ENCODE data around the gene TNFSF15. TPM values are rescaled to one million over a fixed set of nuclear protein-coding genes. Genes with fewer than 3 reads are reported as not detected.

TNFSF15 gene
- total RNA-seq (10 to 100 TPM in 1 of 2 donors, 1 to 10 TPM in 1; 5.6 to 24.5 TPM), polyA plus RNA-seq (1 to 10 TPM; 2.0 to 2.7 TPM)
- long read RNA-seq, donor 1, full-length matches to known transcripts = 6 of 6 reads
- long read RNA-seq, donor 1, partial matches to known transcripts = 0 of 6 reads
- long read RNA-seq, donor 1, other reads (novel, unspliced or antisense) = 0 of 6 reads
- long read RNA-seq, donor 2, full-length matches to known transcripts = 3 of 3 reads
- long read RNA-seq, donor 2, partial matches to known transcripts = 0 of 3 reads
- long read RNA-seq, donor 2, other reads (novel, unspliced or antisense) = 0 of 3 reads
- long read RNA-seq, donor 3, full-length matches to known transcripts = 3 of 3 reads
- long read RNA-seq, donor 3, partial matches to known transcripts = 0 of 3 reads
- long read RNA-seq, donor 3, other reads (novel, unspliced or antisense) = 0 of 3 reads
- long read RNA-seq, donor 4 = 0 reads
- long read RNA-seq, donor 5, full-length matches to known transcripts = 5 of 5 reads
- long read RNA-seq, donor 5, partial matches to known transcripts = 0 of 5 reads
- long read RNA-seq, donor 5, other reads (novel, unspliced or antisense) = 0 of 5 reads

DNA sequence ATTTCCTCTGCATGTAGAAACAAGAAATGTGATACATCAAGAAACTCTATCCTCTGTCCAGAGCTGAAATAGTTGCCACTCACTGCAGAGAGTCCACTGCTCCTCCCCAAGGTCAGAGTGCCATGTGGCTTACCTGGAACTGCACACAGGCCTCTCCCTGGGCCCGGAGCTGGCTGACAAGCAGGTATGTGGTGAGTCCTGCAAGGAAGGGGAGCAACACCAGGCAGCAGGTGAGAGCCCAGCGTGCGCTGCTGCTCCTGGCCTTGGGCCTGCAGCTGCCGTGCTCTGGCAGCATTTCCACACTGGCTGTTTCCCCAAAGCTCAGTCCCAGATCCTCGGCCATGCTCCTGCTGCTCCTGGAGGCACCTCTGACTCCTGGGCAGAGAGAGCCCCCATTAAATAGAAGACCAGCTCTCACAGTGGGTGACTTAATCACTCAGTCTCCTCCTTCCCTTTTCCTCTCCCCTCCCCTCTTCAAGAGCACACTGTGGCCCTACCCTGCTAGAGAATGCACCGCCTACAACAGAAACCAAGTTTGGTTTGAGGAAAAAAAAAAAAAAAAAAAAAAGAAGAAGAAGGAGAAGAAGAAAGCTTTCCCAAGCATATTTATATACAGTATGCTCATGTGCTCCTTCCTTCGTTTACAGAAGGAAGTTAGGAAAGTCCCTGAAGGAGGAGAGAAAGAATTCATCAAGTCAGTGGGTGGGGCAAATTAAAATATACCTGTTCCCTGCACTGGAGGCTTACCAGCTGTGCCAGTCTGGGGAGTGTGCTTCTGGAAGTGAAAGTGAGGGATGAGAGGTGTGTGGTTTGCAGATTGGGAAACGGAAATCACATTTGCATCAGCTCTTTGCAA, at the start of gene TNFSF15:
Gene TNFSF15 (minus strand): TSS at position 370 of the 856 bp plus-strand sequence. CDS start 27 bp downstream, at position 343.
- H3K36me3 ChIP-seq (ENCODE audit: control insufficient read depth in 4 of 4, insufficient read depth in 4 of 4, low read length in 4 of 4) = no peaks in the 10 kb centered on the region
- H3K9ac ChIP-seq (ENCODE audit: insufficient read depth in 1 of 2, low read length in 2 of 2) = peak within 1 kb of the TSS; percentile 28 to 59
- DNase-seq (peak; percentile 38 to 59 (median 53)), ATAC-seq (ENCODE audit: insufficient read depth, low FRiP score) (peak; percentile 80)
- 19 to 22% methylated on average over 8 of the region's 8 CpGs for WGBS, 2 donors
- no peak within 1 kb of the TSS for H3K4me3 ChIP-seq
- H3K4me1 ChIP-seq (ENCODE audit: control insufficient read depth in 5 of 5, insufficient read depth in 5 of 5, low read length in 5 of 5) = peaks cover 0 to 39% (median 23%) of the 10 kb centered on the region in 5 donors
- no peaks in the 10 kb centered on the region for H3K9me3 ChIP-seq (ENCODE audit: control insufficient read depth in 4 of 4, insufficient read depth in 3 of 4, low read length in 3 of 4)
- TF ChIP-seq, protein P1, sequence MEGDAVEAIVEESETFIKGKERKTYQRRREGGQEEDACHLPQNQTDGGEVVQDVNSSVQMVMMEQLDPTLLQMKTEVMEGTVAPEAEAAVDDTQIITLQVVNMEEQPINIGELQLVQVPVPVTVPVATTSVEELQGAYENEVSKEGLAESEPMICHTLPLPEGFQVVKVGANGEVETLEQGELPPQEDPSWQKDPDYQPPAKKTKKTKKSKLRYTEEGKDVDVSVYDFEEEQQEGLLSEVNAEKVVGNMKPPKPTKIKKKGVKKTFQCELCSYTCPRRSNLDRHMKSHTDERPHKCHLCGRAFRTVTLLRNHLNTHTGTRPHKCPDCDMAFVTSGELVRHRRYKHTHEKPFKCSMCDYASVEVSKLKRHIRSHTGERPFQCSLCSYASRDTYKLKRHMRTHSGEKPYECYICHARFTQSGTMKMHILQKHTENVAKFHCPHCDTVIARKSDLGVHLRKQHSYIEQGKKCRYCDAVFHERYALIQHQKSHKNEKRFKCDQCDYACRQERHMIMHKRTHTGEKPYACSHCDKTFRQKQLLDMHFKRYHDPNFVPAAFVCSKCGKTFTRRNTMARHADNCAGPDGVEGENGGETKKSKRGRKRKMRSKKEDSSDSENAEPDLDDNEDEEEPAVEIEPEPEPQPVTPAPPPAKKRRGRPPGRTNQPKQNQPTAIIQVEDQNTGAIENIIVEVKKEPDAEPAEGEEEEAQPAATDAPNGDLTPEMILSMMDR (IDR thresholded peaks at IDR 0.05; ENCODE audit: control extremely low read depth, extremely low read depth) = no peak
- H3K27me3 ChIP-seq (ENCODE audit: control insufficient read depth in 3 of 3, insufficient read depth in 3 of 3, low read length in 2 of 3) = no peaks in the 10 kb centered on the region
- peak within 1 kb of the TSS in 1 of 2 donors; percentile 92 for H3K27ac ChIP-seq (ENCODE audit: low read depth in 1 of 2, low read length in 1 of 2)

DNA sequence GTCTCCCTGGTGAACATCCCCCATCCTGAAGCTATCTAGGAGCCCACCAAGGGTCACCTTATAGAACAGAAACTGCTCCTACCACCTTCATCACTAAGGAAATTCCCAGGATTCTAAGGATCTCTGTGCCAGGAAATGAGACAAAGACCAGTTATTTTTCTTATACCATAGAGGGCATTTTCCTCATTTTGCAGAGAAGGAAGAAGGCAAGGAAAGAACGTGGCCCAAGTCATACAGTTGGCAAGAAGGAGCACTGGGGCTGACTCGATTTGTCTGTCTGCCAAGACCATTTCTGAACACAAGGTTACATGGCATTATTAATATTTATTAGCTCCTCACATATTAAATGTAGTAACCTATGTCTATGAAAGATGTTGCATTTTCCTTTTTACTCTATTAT, 49.6 kb upstream of the TNFSF15 start:
- Histone ChIP-seq H3K27me3 (ENCODE audit: control insufficient read depth in 3 of 3, insufficient read depth in 3 of 3, low read length in 2 of 3) (no peaks in the 10 kb centered on the region), H3K4me3 (no peak overlapping the region), H3K9ac (ENCODE audit: insufficient read depth in 1 of 2, low read length in 2 of 2) (no peak overlapping the region), H3K4me1 (ENCODE audit: control insufficient read depth in 5 of 5, insufficient read depth in 5 of 5, low read length in 5 of 5) (peaks cover 0 to 12% (median 6%) of the 10 kb centered on the region in 5 donors), H3K27ac (ENCODE audit: low read depth in 1 of 2, low read length in 1 of 2) (no peak overlapping the region), H3K9me3 (ENCODE audit: control insufficient read depth in 4 of 4, insufficient read depth in 3 of 4, low read length in 3 of 4) (no peaks in the 10 kb centered on the region), H3K36me3 (ENCODE audit: control insufficient read depth in 4 of 4, insufficient read depth in 4 of 4, low read length in 4 of 4) (no peaks in the 10 kb centered on the region)
- DNase-seq (no peak), ATAC-seq (ENCODE audit: insufficient read depth, low FRiP score) (no peak)
- TF ChIP-seq, protein P1 (IDR thresholded peaks at IDR 0.05; ENCODE audit: control extremely low read depth, extremely low read depth) = no peak
- WGBS, 2 donors = 67 to 76% methylated on average over 2 of the region's 2 CpGs

DNA sequence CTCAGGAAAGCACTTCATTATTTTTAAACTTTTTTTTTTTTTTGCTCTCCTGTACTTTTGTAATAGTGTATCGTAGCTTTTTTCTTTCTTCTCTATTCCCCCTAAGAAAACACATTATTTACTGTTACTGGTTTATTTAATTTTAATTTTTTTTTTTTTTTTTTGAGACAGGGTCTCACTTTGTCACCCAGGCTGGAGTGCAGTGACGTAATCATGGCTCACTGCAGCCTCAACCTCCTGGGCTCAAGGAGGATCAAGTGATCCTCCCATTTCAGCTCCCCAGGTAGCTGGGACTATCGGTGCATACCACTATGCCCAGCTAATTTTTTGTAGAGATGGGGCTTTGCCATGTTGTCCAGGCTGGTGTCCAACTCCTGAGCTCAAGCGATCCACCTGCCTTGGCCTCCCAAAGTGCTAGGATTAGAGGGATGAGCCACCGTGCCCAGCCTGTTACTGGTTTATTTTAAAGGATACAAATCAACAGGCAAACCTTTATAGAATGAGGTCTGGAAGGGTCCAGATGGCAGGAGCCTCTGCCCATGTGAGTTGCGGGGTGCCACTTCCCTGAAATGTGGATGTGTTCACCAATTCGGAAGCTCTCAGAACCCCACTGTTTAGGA, 49.0 kb upstream of the TNFSF15 start:
- ATAC-seq (ENCODE audit: insufficient read depth, low FRiP score) (no peak), DNase-seq (no peak)
- no peaks in the 10 kb centered on the region for H3K9me3 ChIP-seq (ENCODE audit: control insufficient read depth in 4 of 4, insufficient read depth in 3 of 4, low read length in 3 of 4)
- no peak overlapping the region for H3K9ac ChIP-seq (ENCODE audit: insufficient read depth in 1 of 2, low read length in 2 of 2)
- WGBS, 2 donors = 94 to 95% methylated on average over 7 of the region's 7 CpGs
- no peaks in the 10 kb centered on the region for H3K27me3 ChIP-seq (ENCODE audit: control insufficient read depth in 3 of 3, insufficient read depth in 3 of 3, low read length in 2 of 3)
- H3K27ac ChIP-seq (ENCODE audit: low read depth in 1 of 2, low read length in 1 of 2) = no peak overlapping the region
- no peak overlapping the region for H3K4me3 ChIP-seq
- H3K36me3 ChIP-seq (ENCODE audit: control insufficient read depth in 4 of 4, insufficient read depth in 4 of 4, low read length in 4 of 4) = no peaks in the 10 kb centered on the region
- peaks cover 0 to 12% (median 6%) of the 10 kb centered on the region in 5 donors for H3K4me1 ChIP-seq (ENCODE audit: control insufficient read depth in 5 of 5, insufficient read depth in 5 of 5, low read length in 5 of 5)
- TF ChIP-seq, protein P1 (IDR thresholded peaks at IDR 0.05; ENCODE audit: control extremely low read depth, extremely low read depth) = no peak
